CD14-positive monocyte (primary cell): ENCODE measurements around the gene SEC14L2. TPM values are rescaled to one million over a fixed set of nuclear protein-coding genes. Genes with fewer than 3 reads are reported as not detected.
A peak's percentile ranks its signal among the peaks of the same experiment; 100 is the strongest.

Source experiments
- DNase-seq, 3 donors: peaks; one replicate each; pipeline ENCODE4 v3.0.0-alpha.2; 2011 to 2022
- H2AFZ ChIP-seq: 2 replicates; pipeline ENCODE4 v1.6.0; 2012; ENCODE audit warnings: mild to moderate bottlenecking, low read depth, low read length, inconsistent platforms; ENCODE audit not compliant: insufficient read depth, poor library complexity, severe bottlenecking
- H3K27ac ChIP-seq, 2 donors: 1 replicate in 1 of 2; 2 replicates in 1 of 2; pipeline ENCODE4 v1.5.1; 2012 to 2013; ENCODE audit warnings: low read length in 2 of 2, control low read depth in 1 of 2, inconsistent platforms in 1 of 2, low read depth in 1 of 2, mild to moderate bottlenecking in 1 of 2
- H3K27me3 ChIP-seq, 2 donors: one replicate each; pipeline versions ENCODE4 v1.6.0 to v1.6.1; 2011 to 2013; ENCODE audit warnings: low read length in 2 of 2; ENCODE audit not compliant: control insufficient read depth in 2 of 2, insufficient read depth in 2 of 2
- H3K36me3 ChIP-seq, 2 donors: replicated peaks in 1 of 2; 1 replicate in 1 of 2; 2 replicates in 1 of 2; pipeline versions ENCODE4 v1.5.1 to v1.6.1; 2012 to 2013; ENCODE audit warnings: low read length in 2 of 2, control low read depth in 1 of 2, inconsistent platforms in 1 of 2, mild to moderate bottlenecking in 1 of 2; ENCODE audit not compliant: insufficient read depth in 2 of 2, control insufficient read depth in 1 of 2
- H3K4me1 ChIP-seq, 2 donors: 1 replicate in 1 of 2; 2 replicates in 1 of 2; pipeline versions ENCODE4 v1.5.1 to v1.6.1; 2012 to 2013; ENCODE audit warnings: low read length in 2 of 2, control low read depth in 1 of 2, inconsistent platforms in 1 of 2, mild to moderate bottlenecking in 1 of 2, moderate library complexity in 1 of 2; ENCODE audit not compliant: insufficient read depth in 2 of 2, control insufficient read depth in 1 of 2
- H3K4me2 ChIP-seq: replicated peaks from 2 replicates; pipeline ENCODE3; 2012; ENCODE audit warnings: low read length, moderate library complexity, mild to moderate bottlenecking; ENCODE audit not compliant: poor library complexity, severe bottlenecking; ENCODE audit errors: extremely low read depth
- H3K4me3 ChIP-seq, 3 experiments: fragments of 200-600 bp in 1 of 3; sonication (generic) in 1 of 3; replicated peaks in 1 of 3; 1 replicate in 2 of 3; 2 replicates in 1 of 3; pipeline ENCODE4 v1.5.1; 2011 to 2013; ENCODE audit warnings: low read length in 3 of 3, mild to moderate bottlenecking in 3 of 3, control low read depth in 2 of 3, low read depth in 2 of 3, inconsistent platforms in 1 of 3, moderate library complexity in 1 of 3
- H3K79me2 ChIP-seq: 2 replicates; pipeline ENCODE4 v1.6.0; 2012; ENCODE audit warnings: mild to moderate bottlenecking, control low read depth, inconsistent platforms, low read length, moderate library complexity; ENCODE audit not compliant: insufficient read depth
- H3K9ac ChIP-seq: 2 replicates; pipeline ENCODE4 v1.6.0; 2017; ENCODE audit warnings: low read length, mild to moderate bottlenecking; ENCODE audit not compliant: insufficient read depth, poor library complexity, severe bottlenecking
- H3K9me3 ChIP-seq, 2 donors: replicated peaks in 1 of 2; 1 replicate in 1 of 2; 2 replicates in 1 of 2; pipeline versions ENCODE4 v1.5.1 to v1.6.1; 2012 to 2013; ENCODE audit warnings: low read length in 2 of 2, control low read depth in 1 of 2; ENCODE audit not compliant: control insufficient read depth in 1 of 2, insufficient read depth in 1 of 2
- H4K20me1 ChIP-seq: 2 replicates; pipeline ENCODE4 v1.6.0; 2012; ENCODE audit warnings: mild to moderate bottlenecking, low read length, control low read depth, moderate library complexity; ENCODE audit not compliant: insufficient read depth
- H3K27ac Mint-ChIP-seq, 7 donors: one replicate each; pipeline ENCODE4 v1.8.0; 2020; ENCODE audit warnings: mild to moderate bottlenecking in 7 of 7, mixed read lengths in 7 of 7, moderate library complexity in 6 of 7, inconsistent platforms in 2 of 7
- H3K27me3 Mint-ChIP-seq, 3 donors: one replicate each; pipeline ENCODE4 v1.8.0; 2021 to 2022; ENCODE audit warnings: low read depth in 3 of 3, mild to moderate bottlenecking in 3 of 3, mixed read lengths in 3 of 3, moderate library complexity in 3 of 3, inconsistent platforms in 1 of 3
- H3K36me3 Mint-ChIP-seq, 2 donors: one replicate each; pipeline ENCODE4 v1.8.0; 2020; ENCODE audit warnings: mixed read lengths in 2 of 2, inconsistent platforms in 1 of 2, mild to moderate bottlenecking in 1 of 2
- H3K4me1 Mint-ChIP-seq: one replicate; pipeline ENCODE4 v1.8.0; 2020; ENCODE audit warnings: mild to moderate bottlenecking, mixed read lengths
- H3K4me3 Mint-ChIP-seq, 2 donors: one replicate each; pipeline ENCODE4 v1.8.0; 2020; ENCODE audit warnings: mild to moderate bottlenecking in 2 of 2, mixed read lengths in 2 of 2, moderate library complexity in 1 of 2
- H3K9me3 Mint-ChIP-seq, 7 donors: one replicate each; pipeline ENCODE4 v1.8.0; 2020 to 2022; ENCODE audit warnings: mixed read lengths in 7 of 7, mild to moderate bottlenecking in 6 of 7, moderate library complexity in 6 of 7, inconsistent platforms in 2 of 7
- CTCF ChIP-seq: fragments of 200-600 bp; IDR thresholded peaks from one replicate; pipeline ENCODE4 v1.8.0; 2022; ENCODE audit warnings: antibody characterized with exemption, mild to moderate bottlenecking
- WGBS: methylation state at CpG from one replicate; pipeline ENCODE4 v1.1.5; 2013; ENCODE audit warnings: missing lambda C conversion rate; ENCODE audit not compliant: insufficient coverage; 5-methylcytosine and 5-hydroxymethylcytosine counted together
- intact Hi-C, 2 donors: fragments of 100-400 bp; cut with micrococcal nuclease; formaldehyde crosslinking; loops; one replicate each; pipeline versions ENCODE4 v1.15.0 to v1.15.1; 2023
- polyA plus RNA-seq, 3 donors: library from polyadenylated mRNA; depleted of rRNA in 1 of 3; unstranded in 2 of 3; stranded (reverse) in 1 of 3; fragments of 300-500 nt in 2 of 3; fragments of >200 nt in 1 of 3; fragmentation: Illumina TruSeq in 2 of 3; gene quantifications; 1 replicate in 2 of 3; 2 replicates in 1 of 3; pipeline ENCODE4 v1.2.3, GENCODE V29; 2012 to 2021

The SEC14L2 gene
- polyA plus RNA-seq, 3 donors: 0.03 TPM; not detected in 1

- TF ChIP-seq CTCF: no peak
- Histone ChIP-seq H3K79me2 (no peaks in the 10 kb centered on the region), H2AFZ (no peak overlapping the region), H3K4me2 (no peak overlapping the region), H3K4me1 (no peaks in the 10 kb centered on the region), H3K9ac (no peak overlapping the region), H3K4me3 (no peak overlapping the region), H3K36me3 (peaks cover 0 to 16% of the 10 kb centered on the region in 2 donors), H4K20me1 (no peaks in the 10 kb centered on the region), H3K27me3 (no peaks in the 10 kb centered on the region), H3K27ac (no peak overlapping the region), H3K9me3 (no peaks in the 10 kb centered on the region)
- intact Hi-C loops: no loop called here
- H3K27me3 Mint-ChIP-seq: peaks cover 0 to 6% (median 4%) of the 10 kb centered on the region in 3 donors
- no peak overlapping the region for H3K4me3 Mint-ChIP-seq
- H3K36me3 Mint-ChIP-seq: peaks cover 14 to 15% of the 10 kb centered on the region in 2 donors
- WGBS: 80% methylated on average over 2 of the region's 3 CpGs
- no peaks in the 10 kb centered on the region for H3K9me3 Mint-ChIP-seq
- no peaks in the 10 kb centered on the region for H3K4me1 Mint-ChIP-seq
- DNase-seq: no peak
- no peak overlapping the region for H3K27ac Mint-ChIP-seq
These were observed 15.0 kb downstream of the SEC14L2 start for GRCh38 chr22:30411780-30412179.

GRCh38 chr22:30413001-30413400 lies 16.2 kb downstream of the SEC14L2 start:
- no peak for TF ChIP-seq CTCF
- Histone ChIP-seq H3K9ac (no peak overlapping the region), H3K27me3 (no peaks in the 10 kb centered on the region), H3K36me3 (peaks cover 0 to 28% of the 10 kb centered on the region in 2 donors), H4K20me1 (no peaks in the 10 kb centered on the region), H3K9me3 (no peaks in the 10 kb centered on the region), H3K27ac (no peak overlapping the region), H3K4me1 (no peaks in the 10 kb centered on the region), H3K79me2 (no peaks in the 10 kb centered on the region), H2AFZ (no peak overlapping the region), H3K4me3 (no peak overlapping the region), H3K4me2 (no peak overlapping the region)
- peaks cover 14 to 17% of the 10 kb centered on the region in 2 donors for H3K36me3 Mint-ChIP-seq
- H3K4me3 Mint-ChIP-seq: no peak overlapping the region
- 100% methylated on average over 4 of the region's 4 CpGs for WGBS
- intact Hi-C loops: no loop called here
- H3K27ac Mint-ChIP-seq: peak overlapping the region in 1 of 7 donors; percentile 17
- no peaks in the 10 kb centered on the region for H3K9me3 Mint-ChIP-seq
- no peaks in the 10 kb centered on the region for H3K4me1 Mint-ChIP-seq
- peaks cover 0 to 6% (median 4%) of the 10 kb centered on the region in 3 donors for H3K27me3 Mint-ChIP-seq
- no peak for DNase-seq
